SK-N-MC (cell line): ENCODE results near the gene SP3.

ENCODE experiments used
- EZH2 ChIP-seq: fragments of 200-600 bp; sonication (generic); IDR thresholded peaks from one replicate; pipeline ENCODE4 v1.6.1; 2017; ENCODE audit warnings: antibody characterized with exemption
- FOXP2 ChIP-seq: optimal IDR thresholded peaks from 2 replicates; pipeline ENCODE3; 2011; ENCODE audit warnings: mild to moderate bottlenecking, moderate library complexity; ENCODE audit not compliant: insufficient read depth; ENCODE audit errors: extremely low read length, control extremely low read depth
- POLR2AphosphoS5 ChIP-seq: IDR thresholded peaks from 2 replicates; pipeline ENCODE4 v1.6.1; 2012; ENCODE audit warnings: mild to moderate bottlenecking, low read depth, low read length, borderline replicate concordance

DNA sequence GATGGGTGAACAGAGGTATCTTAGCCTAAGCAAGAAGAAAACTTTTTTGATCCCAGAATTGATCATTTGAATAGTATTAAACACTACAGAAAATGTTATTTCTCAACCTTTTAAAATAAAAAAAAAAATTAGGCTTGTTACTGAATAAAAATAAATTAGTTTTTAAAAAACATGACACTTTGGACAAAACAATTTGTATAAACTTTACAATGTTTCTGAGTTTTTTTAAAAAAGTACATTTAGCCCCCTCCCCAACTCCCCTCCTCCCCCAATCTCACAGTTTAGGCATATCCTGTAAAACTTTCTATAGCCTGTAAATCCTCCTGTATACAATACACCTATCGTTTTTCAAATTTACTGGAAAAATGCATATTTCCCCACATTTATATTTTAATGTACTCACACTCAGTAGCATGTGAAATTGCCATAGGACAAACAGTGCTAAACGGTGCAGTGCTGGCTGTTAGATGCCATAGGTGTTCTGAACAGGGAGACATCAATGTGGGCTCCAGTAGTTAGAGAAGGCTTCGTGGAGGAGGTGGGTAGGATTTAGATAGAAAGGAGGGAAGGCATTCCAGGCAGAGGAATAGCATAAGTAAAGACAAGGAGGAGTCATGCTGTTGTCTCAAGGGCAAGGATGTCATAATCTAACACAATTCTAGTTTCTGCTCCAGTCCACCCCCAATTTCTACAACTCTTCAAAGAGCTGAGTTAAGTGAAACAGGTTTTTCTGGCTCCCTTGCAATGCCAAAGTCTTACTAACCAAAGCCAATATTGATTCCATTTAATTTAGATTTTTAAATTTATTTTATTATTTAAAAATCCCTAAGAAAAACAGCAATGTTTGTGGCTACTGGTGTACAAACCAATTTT, 50.9 kb downstream of the SP3 start:
- TF ChIP-seq EZH2, result no peak
- TF ChIP-seq POLR2AphosphoS5, result no peak
- no peak for TF ChIP-seq FOXP2
